ENCODE results near the gene NR4A1. TPM values are rescaled to one million over a fixed set of nuclear protein-coding genes. Genes with fewer than 3 reads are reported as not detected.

NR4A1 gene
- polyA plus RNA-seq, 12 donors, result 17.2 to 132 (median 32.6) TPM; not detected in 1

DNA sequence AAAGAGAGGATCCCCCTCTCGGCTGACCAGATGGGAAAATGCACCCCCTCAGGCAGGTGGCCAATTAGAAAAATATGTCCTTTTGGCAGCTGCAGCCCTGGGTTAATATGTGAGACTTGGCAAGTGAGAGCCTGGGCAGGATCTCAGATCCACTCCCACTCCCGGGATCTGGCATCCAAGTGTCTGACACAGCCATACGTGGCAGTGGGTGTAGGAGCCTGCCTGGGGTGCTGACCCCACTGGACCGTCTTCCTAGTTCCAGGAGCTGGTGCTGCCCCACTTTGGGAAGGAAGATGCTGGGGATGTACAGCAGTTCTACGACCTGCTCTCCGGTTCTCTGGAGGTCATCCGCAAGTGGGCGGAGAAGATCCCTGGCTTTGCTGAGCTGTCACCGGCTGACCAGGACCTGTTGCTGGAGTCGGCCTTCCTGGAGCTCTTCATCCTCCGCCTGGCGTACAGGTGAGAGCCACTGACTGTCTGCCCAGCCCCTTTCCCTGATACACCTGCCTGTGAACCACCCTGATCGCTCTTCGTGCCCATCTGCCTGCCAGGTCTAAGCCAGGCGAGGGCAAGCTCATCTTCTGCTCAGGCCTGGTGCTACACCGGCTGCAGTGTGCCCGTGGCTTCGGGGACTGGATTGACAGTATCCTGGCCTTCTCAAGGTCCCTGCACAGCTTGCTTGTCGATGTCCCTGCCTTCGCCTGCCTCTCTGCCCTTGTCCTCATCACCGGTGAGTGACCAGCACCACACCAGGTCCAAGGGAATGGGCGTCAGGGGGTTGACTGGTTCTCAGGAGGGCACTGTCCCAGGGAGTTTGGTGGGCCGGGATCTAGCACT is 5.8 kb downstream of the NR4A1 start:
- no peak for DNase-seq

- DNase-seq, result no peak
Observed at GRCh38 chr12:52057638-52058576, 6.7 kb downstream of the NR4A1 start.

DNA sequence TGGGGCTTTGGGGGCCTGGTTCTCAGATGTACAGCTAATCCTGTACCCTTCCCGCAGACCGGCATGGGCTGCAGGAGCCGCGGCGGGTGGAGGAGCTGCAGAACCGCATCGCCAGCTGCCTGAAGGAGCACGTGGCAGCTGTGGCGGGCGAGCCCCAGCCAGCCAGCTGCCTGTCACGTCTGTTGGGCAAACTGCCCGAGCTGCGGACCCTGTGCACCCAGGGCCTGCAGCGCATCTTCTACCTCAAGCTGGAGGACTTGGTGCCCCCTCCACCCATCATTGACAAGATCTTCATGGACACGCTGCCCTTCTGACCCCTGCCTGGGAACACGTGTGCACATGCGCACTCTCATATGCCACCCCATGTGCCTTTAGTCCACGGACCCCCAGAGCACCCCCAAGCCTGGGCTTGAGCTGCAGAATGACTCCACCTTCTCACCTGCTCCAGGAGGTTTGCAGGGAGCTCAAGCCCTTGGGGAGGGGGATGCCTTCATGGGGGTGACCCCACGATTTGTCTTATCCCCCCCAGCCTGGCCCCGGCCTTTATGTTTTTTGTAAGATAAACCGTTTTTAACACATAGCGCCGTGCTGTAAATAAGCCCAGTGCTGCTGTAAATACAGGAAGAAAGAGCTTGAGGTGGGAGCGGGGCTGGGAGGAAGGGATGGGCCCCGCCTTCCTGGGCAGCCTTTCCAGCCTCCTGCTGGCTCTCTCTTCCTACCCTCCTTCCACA is 7.6 kb downstream of the NR4A1 start:
- no peak for DNase-seq

DNA sequence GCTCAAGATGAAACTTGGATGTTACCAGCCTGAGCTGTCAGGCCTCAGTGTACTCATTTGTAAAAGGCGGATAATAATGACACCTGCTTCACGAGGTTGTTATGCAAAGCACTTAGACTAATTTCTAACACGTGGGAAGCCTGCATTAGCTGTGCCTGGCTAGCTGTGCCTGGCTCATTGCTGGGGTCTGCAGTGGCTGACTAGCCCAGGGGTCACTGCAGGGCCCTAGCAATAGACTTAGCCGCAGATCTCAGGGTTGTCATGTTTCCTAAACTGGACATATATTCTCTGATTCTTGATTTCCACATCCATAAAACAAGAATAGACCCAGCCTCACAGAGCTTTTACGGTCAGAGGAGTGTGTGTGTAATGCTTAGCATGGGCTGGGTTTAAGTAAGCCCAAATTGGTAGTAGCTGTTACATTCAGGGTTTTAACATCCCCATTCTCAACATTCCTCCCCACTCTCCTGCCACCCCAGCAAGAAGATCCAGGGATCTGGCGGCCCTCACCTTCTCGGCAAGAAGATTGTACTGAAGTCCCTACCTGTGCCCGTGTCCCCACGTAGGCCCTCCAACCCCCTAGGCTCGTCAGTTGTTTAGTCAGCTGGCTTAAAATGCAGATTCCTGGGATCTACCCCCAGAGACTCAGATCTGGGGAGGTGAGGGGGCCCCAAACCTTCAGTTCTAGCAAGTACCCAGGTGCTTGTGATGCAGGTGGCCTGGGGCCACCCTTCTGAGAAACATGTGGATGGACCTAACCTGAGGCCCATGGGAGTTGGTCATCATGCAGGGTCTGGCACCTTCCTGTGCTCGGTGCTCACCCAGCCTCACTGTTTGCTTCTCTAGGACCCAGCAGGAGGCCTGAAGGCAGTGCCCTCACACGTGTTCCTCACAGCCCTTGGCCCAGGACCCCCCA is 8.6 kb downstream of the NR4A1 start:
- DNase-seq, result no peak

DNA sequence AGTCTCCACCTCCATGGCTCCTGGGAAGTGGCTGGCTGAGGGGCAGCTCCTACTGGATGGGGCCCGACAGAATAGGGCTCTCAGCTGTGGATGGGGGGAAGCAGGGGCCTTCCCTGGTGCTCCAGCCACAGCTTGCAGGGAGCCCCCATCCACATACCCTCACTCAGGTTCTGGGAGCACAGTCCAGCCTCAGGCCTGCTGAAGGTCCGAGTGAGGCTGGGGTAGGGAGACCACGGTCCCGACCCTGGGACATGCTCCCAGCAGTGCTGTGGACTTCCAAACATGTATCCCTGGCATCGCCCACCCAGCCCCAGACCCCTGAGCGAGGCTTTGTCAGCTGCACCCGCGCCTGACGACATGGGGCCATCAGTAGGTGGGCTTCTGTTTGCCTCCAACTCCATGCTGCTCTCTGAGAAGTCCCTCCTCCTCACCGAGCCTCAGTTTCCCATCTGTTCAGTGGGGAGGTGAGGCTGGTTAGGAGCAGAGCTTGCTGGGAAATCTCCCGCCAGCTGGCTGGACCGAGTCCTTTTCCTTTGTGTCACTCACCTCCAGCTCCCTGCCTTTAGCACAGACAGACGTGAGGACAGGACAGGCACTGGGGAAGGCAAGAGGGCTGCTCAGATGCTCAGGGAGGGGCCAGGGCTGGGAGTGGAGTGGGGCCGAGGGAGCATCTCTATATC is 9.4 kb downstream of the NR4A1 start:
- no peak for DNase-seq

GRCh38 chr12:52061470-52062166 is 10.4 kb downstream of the NR4A1 start:
- DNase-seq, result no peak

- DNase-seq, result no peak
Observed at GRCh38 chr12:52062167-52063081, 11.2 kb downstream of the NR4A1 start.

DNA sequence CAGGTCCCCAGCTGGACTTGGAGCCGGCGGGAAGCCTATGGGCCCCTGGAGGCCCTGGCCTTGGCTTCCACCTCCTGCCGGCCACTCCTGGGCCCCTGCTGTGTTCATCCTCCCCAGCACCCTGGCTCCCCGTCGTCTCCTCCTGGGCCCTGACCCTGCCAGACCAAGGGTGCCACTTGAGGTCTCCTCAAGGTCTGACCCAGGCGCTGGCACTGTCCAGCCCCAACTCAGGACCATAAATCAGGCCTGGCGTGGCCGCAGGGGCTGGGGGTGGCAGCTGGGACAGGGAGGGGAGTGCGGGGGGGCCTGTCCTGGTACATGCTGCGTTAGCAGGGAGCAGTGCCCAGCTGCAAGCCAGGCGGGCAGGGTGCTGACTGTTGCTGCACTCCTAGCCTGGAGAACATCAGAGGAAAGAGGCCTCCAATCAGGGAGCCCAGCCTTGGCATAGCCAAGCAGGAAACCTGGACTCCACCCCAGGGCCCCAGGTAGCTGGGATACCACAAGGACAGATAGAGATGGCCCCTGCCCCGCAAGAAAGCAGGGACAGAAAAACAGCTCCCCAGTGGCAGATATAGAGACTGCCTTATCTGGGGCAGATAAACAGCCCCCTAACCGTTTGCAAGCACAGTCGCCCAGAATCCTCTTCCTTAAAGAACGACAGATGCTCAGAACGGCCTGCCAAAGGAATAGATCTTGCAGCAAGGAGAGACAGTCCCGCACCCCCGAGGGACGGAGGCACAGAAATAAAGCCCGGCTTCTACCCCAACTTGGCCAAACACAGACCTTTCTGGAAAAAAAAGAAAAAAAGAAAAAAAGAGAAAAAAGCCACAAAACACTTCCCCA is 12.1 kb downstream of the NR4A1 start:
- no peak for DNase-seq

DNA sequence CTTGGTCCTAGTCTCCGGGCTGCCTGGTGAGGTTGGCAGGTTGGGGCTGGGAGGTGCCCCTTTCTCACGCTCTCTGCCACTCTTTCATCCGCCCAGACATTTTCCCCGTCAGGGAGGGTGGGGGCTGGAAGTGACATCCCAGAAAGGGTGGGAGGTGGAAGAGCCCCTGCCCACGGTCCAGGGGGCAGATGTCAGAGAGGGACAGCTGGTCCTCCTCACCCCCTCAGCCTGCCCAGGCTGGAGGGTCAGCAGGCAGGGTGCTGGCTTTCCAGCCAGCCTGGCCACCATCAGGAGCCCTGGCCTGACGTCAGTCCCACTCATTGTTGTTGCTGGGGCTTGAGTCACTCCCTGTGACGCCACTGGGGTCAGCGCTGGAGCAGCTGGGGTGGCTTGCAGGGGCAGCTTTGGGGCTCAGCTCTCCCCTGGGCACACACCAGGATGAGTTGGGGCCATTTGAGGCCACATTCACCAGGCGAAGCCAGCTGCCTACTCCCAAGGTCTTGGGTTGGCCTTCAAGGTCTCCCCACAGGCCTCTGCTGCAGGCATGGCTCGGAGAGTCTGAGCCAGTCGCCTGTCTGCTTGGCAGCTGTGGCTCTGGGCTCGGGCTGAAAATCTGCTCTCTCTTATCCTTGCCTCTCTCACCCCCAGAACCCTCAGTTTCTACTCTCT is 12.9 kb downstream of the NR4A1 start:
- DNase-seq, result no peak

DNA sequence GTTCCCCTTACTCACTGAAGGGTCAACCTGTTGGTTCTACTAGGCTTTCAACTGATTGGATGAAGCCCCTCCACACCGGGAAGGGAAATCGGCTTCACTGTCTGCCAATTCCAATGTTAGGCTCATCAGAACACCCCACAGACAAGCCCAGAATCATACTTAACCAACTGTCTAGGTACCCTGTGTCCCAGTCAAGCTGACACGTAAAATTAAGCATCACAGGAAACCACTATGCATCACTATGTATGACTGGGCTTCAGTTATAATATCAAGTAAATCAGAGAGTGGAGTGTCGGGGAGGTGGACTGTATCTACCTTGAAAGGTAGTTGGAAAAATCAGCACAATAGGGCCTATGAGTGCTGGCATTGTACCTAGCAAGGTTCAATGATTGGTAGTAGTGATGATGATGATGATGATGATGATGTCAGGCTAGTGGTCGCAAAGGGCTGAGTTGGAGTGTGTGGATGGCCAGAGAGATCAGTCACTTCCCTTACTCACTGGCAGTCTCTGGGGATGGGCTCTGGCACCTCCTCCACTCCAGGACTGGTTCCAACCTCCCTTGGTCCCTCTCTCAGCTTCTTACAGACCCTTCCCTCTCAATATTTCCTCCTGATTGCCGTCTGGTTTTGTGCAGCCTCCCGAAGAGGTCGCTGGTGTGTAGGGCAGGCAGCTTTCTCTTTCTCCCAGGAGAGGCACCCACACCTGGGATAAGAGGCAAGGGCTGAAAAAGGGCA is 15.3 kb downstream of the NR4A1 start:
- no peak for DNase-seq

GRCh38 chr12:52067081-52067374 is 15.8 kb downstream of the NR4A1 start:
- no peak for DNase-seq

- peak; percentile 95 for DNase-seq
Observed at GRCh38 chr12:52069327-52070184, 18.3 kb downstream of the NR4A1 start, which contains the start of gene ATG101. Gene ATG101, plus strand, starts transcription at chr12:52069978. Its CDS starts 3,673 bp downstream, at chr12:52073651.

- DNase-seq, result no peak
Observed at GRCh38 chr12:52070185-52070925, 19.1 kb downstream of the NR4A1 start.

DNA sequence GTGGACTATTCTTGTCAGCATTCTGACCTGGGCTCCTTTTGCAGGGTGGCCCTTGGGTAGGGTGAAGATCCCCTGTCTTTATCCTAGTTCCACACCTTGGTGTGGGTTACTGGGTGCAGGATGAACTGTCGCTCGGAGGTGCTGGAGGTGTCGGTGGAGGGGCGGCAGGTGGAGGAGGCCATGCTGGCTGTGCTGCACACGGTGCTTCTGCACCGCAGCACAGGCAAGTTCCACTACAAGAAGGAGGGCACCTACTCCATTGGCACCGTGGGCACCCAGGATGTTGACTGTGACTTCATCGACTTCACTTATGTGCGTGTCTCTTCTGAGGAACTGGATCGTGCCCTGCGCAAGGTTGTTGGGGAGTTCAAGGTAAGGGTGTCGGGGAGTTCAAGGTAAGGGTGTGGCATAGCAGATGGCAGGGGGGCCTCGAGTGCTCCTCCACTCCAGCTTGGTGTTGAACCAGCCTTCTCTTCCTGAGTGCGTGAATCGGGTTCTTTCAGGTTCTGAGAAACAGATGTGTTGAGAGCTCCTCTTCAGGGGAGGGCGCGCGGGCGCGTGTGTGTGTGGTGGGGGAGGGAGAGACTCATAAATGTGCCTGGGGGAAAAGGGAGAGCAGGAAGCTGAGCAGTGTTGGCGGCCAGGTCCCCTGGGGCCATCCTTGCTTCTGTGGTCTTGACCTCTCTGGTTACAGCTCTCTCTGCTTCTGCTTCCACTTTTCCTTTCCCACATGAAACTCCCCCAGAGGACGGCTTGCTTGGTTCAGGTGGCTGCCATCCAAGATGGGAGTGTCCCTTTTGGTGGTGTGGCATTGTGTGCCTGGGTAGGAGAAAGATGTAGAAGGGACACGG is 22.5 kb downstream of the NR4A1 start:
- no peak for DNase-seq

All from muscle of arm (tissue), 12 donors.